Chondrocyte (in vitro differentiated cells): ENCODE results near the gene AMPD1. TPM values are rescaled to one million over a fixed set of nuclear protein-coding genes. Genes with fewer than 3 reads are reported as not detected.

Experiments used
- DNase-seq: peaks from one replicate; pipeline ENCODE4 v3.0.0; 2021; ENCODE audit warnings: mixed read lengths, low spot score
- H3K27ac Mint-ChIP-seq: one replicate; pipeline ENCODE4 v1.8.0; 2021; ENCODE audit warnings: mild to moderate bottlenecking, moderate library complexity, mixed read lengths; ENCODE audit not compliant: unreplicated experiment
- H3K27me3 Mint-ChIP-seq: 2 replicates; pipeline ENCODE4 v1.8.0; 2021; ENCODE audit warnings: low read depth, mixed read lengths
- H3K36me3 Mint-ChIP-seq: 2 replicates; pipeline ENCODE4 v1.8.0; 2021; ENCODE audit warnings: low read depth, mixed read lengths
- H3K4me1 Mint-ChIP-seq: 2 replicates; pipeline ENCODE4 v1.8.0; 2021; ENCODE audit warnings: low read depth, mild to moderate bottlenecking, mixed read lengths
- H3K4me3 Mint-ChIP-seq: one replicate; pipeline ENCODE4 v1.8.0; 2021; ENCODE audit warnings: mild to moderate bottlenecking, moderate library complexity, mixed read lengths; ENCODE audit not compliant: unreplicated experiment
- H3K9me3 Mint-ChIP-seq: 2 replicates; pipeline ENCODE4 v1.8.0; 2021; ENCODE audit warnings: low read depth, mixed read lengths
- CTCF ChIP-seq: fragments of 200-600 bp; sonication (generic); IDR thresholded peaks from 2 replicates; pipeline ENCODE4 v1.5.0; 2021; ENCODE audit warnings: antibody characterized with exemption, mild to moderate bottlenecking, moderate library complexity
- total RNA-seq: library from RNA; stranded (reverse); gene quantifications from 3 replicates; pipeline ENCODE4 v1.2.1, GENCODE V29; 2021

AMPD1 gene
- total RNA-seq, 1 donor from 2014 or later = not detected

- H3K36me3 Mint-ChIP-seq = peaks cover 18% of the 10 kb centered on the region
- H3K27ac Mint-ChIP-seq = no peak overlapping the region
- no peak for DNase-seq
Measured at GRCh38 chr1:114712977-114713376, 17.6 kb upstream of the AMPD1 start.

DNA sequence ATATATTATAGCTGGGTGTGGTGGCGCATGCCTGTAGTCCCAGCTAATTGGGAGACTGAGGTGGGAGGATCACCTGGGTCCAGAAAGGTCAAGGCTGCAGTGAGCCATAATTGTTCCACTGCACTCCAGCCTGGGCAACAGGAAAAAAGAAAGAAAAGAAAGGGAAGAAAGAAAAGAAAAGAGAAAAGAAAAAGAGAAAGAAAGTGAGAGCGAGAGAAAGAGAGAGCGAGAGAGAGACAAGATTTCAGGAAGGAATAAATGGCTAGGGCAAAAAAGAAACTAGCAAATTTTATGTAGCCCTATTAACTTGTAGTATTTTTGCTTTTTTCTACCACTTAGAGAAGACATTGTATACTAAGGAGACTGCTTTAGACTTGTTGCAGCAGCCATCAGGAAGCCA lies 15.0 kb upstream of the AMPD1 start:
- no peaks in the 10 kb centered on the region for H3K27me3 Mint-ChIP-seq
- no peaks in the 10 kb centered on the region for H3K9me3 Mint-ChIP-seq
- H3K36me3 Mint-ChIP-seq = peaks cover 30% of the 10 kb centered on the region
- H3K4me3 Mint-ChIP-seq = no peak overlapping the region
- peaks cover 13% of the 10 kb centered on the region for H3K4me1 Mint-ChIP-seq
- DNase-seq = no peak
- TF ChIP-seq CTCF = no peak
- no peak overlapping the region for H3K27ac Mint-ChIP-seq

More at GRCh38 chr1:114712977-114713376, 17.6 kb upstream of the AMPD1 start:
- TF ChIP-seq CTCF = no peak
- Mint-ChIP-seq H3K9me3 (no peaks in the 10 kb centered on the region), H3K27me3 (no peaks in the 10 kb centered on the region), H3K4me3 (no peak overlapping the region), H3K4me1 (peaks cover 27% of the 10 kb centered on the region)

DNA sequence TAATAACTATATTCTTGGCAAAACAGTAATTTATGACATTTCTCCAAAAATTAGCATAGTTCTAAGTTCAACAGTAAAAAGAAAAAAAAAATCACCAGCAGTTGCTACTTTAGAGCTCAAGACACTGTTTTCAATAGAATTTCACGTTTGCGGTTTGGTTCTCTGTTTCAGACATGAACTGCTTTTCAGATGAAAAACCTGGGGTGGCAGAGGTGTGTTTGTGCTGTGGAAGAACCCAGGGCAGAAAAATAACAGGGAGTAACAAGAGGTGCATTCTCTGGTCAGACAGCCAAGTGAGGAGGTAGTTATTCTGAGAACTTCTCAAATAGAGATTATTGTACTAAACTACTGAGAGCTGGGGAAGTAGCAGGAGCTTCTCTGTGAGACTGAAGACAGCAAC lies 12.3 kb upstream of the AMPD1 start:
- Mint-ChIP-seq H3K4me3 (no peak overlapping the region), H3K27me3 (no peaks in the 10 kb centered on the region), H3K36me3 (peaks cover 29% of the 10 kb centered on the region), H3K27ac (no peak overlapping the region), H3K9me3 (no peaks in the 10 kb centered on the region), H3K4me1 (no peaks in the 10 kb centered on the region)
- DNase-seq = no peak
- no peak for TF ChIP-seq CTCF

DNA sequence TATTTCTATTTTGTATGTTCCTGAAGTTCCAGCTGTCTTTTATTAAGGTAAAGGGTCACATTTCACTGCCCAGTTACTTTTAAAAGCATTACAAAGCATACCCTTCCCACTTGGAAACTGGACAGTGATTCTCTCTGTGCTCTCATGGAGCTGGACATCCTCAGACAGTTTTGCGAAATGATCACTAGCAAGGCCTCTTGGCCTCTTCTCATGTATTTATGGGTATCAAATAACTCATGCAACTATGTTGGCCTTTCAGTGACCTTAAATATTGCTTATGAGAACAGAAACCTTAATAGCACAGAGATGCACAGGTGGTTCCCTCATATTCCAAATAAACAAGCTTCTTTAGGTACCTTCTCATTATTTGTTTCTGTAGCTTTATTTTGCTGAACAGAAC lies 7.9 kb upstream of the AMPD1 start:
- Mint-ChIP-seq H3K4me1 (peaks cover 11% of the 10 kb centered on the region), H3K9me3 (no peaks in the 10 kb centered on the region), H3K27ac (no peak overlapping the region), H3K4me3 (no peak overlapping the region), H3K36me3 (peaks cover 16% of the 10 kb centered on the region), H3K27me3 (no peaks in the 10 kb centered on the region)
- no peak for DNase-seq
- no peak for TF ChIP-seq CTCF

DNA sequence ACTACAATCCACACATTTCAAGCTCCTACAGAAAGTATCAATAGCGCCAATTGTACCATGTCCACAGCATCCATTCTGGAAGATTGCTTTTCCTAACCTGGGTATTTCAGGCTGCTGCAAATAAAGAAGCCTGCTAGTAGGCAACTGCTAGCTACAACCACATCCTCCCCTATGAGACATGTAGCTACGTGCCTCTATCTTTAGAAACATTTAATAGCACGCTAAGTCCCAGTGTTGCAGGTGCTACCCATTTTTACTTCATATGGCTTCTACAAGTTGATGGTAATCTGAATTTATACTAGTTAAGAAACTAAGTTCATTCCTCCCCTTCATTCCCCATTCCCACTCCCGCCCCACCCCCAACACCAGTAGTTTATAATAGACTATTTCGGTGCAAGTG lies 7.4 kb upstream of the AMPD1 start:
- peaks cover 14% of the 10 kb centered on the region for H3K36me3 Mint-ChIP-seq
- no peak for TF ChIP-seq CTCF
- no peaks in the 10 kb centered on the region for H3K9me3 Mint-ChIP-seq
- H3K27me3 Mint-ChIP-seq = no peaks in the 10 kb centered on the region
- peaks cover 11% of the 10 kb centered on the region for H3K4me1 Mint-ChIP-seq
- no peak overlapping the region for H3K4me3 Mint-ChIP-seq
- no peak overlapping the region for H3K27ac Mint-ChIP-seq
- DNase-seq = no peak
